Kidney (tissue), 14 donors: ENCODE results near the gene ABLIM3. TPM values are rescaled to one million over a fixed set of nuclear protein-coding genes. Genes with fewer than 3 reads are reported as not detected.
A peak's percentile ranks its signal among the peaks of the same experiment; 100 is the strongest.

Source experiments
- DNase-seq, 5 donors: peaks; one replicate each; pipeline ENCODE4 v3.0.0-alpha.2; 2013 to 2020
- FAIRE-seq: peaks from 2 replicates; lab custom pipeline; 2012; peaks lifted over from hg19 to GRCh38; lab: Jason Lieb, UNC
- H3K27ac ChIP-seq, 2 donors: one replicate each; pipeline ENCODE4 v1.7.0; 2013; ENCODE audit warnings: low read depth in 2 of 2, low read length in 2 of 2, inconsistent platforms in 1 of 2
- H3K27me3 ChIP-seq: one replicate; pipeline ENCODE4 v1.7.1; 2013; ENCODE audit warnings: low read length, inconsistent platforms; ENCODE audit not compliant: control insufficient read depth, insufficient read depth
- H3K36me3 ChIP-seq, 3 donors: one replicate each; pipeline versions ENCODE4 v1.7.0 to v1.7.1; 2013; ENCODE audit warnings: low read length in 3 of 3, control low read depth in 1 of 3, inconsistent platforms in 1 of 3; ENCODE audit not compliant: insufficient read depth in 3 of 3, control insufficient read depth in 2 of 3
- H3K4me1 ChIP-seq, 3 donors: one replicate each; pipeline versions ENCODE4 v1.7.0 to v1.7.1; 2013; ENCODE audit warnings: low read length in 3 of 3, inconsistent platforms in 1 of 3, low read depth in 1 of 3; ENCODE audit not compliant: control insufficient read depth in 2 of 3, insufficient read depth in 2 of 3
- H3K4me3 ChIP-seq, 3 donors: one replicate each; pipeline versions ENCODE4 v1.7.0 to v1.8.1; 2013; ENCODE audit warnings: low read length in 3 of 3, control low read depth in 1 of 3, inconsistent platforms in 1 of 3
- H3K9ac ChIP-seq, 3 donors: one replicate each; pipeline versions ENCODE4 v1.7.0 to v1.7.1; 2013; ENCODE audit warnings: low read length in 3 of 3, control low read depth in 1 of 3, inconsistent platforms in 1 of 3
- H3K9me3 ChIP-seq, 3 donors: one replicate each; pipeline versions ENCODE4 v1.7.0 to v1.7.1; 2013; ENCODE audit warnings: low read length in 3 of 3, control low read depth in 1 of 3, inconsistent platforms in 1 of 3; ENCODE audit not compliant: control insufficient read depth in 2 of 3, insufficient read depth in 1 of 3
- CTCF ChIP-seq: IDR thresholded peaks from 3 replicates; pipeline ENCODE4 v1.5.1; 2012; ENCODE audit warnings: mild to moderate bottlenecking, moderate library complexity, borderline replicate concordance; ENCODE audit not compliant: insufficient read depth; ENCODE audit errors: extremely low read depth
- intact Hi-C: fragments of 100-400 bp; cut with DNase I; formaldehyde crosslinking; loops from one replicate; pipeline ENCODE4 v1.11.1; 2022
- polyA plus RNA-seq: library from polyadenylated mRNA; stranded (reverse); fragments of 350-450 nt; fragmentation: Illumina TruSeq; extraction: RNeasy Lipid Tissue Mini Kit (QIAGEN cat#74804); gene quantifications from one replicate; pipeline ENCODE4 v1.2.3, GENCODE V29; 2014; ENCODE audit warnings: low read depth, low replicate concordance; ENCODE audit not compliant: insufficient read depth
- total RNA-seq: library from RNA; stranded (reverse); fragmentation: NEBNext Ultra II Directional; extraction: Animal tissue kit (Norgen Biotek cat#: 25700); gene quantifications from one replicate; pipeline ENCODE4 v1.2.1, GENCODE V29; 2021
- donor health status: control.
- donor health status: control.
- donor health status: control.
- donor health status: control.
- donor health status: control.
- donor health status: DM: yes; HTN: yes; CAD: no.
- donor health status: Normal renal cell carcinoma (clear cell type).

The ABLIM3 gene
- total and polyA plus RNA-seq, 2 donors from 2014 or later: 20.1 to 21.7 TPM

DNA sequence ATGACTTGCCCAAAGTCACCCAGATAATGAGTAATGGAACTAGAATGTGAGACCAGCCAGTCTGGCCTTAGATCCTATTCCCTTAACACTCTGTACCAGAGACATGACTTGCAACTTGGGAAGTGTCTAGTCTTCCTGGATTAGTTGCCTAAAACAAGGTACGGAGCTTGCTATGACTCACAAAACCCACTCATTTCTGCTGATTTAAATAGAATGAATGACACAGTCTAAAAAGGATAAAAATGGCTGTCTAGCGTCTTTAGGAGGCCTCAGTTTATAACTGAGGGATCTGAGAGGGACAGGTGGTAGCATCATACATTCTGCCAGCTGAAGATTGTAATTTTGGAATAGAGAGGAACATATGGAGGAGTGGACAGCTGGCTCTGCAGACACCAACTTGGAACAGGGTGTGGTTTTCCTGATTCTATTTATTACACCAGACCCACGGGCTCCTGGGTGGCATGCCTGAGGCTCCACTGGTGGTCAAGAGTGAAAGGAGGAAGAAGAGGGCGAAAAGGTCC lies 62.7 kb downstream of the ABLIM3 start:
- DNase-seq (no peak), FAIRE-seq (no peak)
- peaks cover 0 to 11% (median 6%) of the 10 kb centered on the region in 3 donors for H3K4me1 ChIP-seq
- H3K36me3 ChIP-seq: peaks cover 0 to 13% (median 11%) of the 10 kb centered on the region in 3 donors
- no peak for TF ChIP-seq CTCF
- H3K27me3 ChIP-seq: no peaks in the 10 kb centered on the region
- intact Hi-C loops: no loop called here
- no peaks in the 10 kb centered on the region for H3K9me3 ChIP-seq
- no peak overlapping the region for H3K4me3 ChIP-seq
- no peak overlapping the region for H3K9ac ChIP-seq
- no peak overlapping the region for H3K27ac ChIP-seq

DNA sequence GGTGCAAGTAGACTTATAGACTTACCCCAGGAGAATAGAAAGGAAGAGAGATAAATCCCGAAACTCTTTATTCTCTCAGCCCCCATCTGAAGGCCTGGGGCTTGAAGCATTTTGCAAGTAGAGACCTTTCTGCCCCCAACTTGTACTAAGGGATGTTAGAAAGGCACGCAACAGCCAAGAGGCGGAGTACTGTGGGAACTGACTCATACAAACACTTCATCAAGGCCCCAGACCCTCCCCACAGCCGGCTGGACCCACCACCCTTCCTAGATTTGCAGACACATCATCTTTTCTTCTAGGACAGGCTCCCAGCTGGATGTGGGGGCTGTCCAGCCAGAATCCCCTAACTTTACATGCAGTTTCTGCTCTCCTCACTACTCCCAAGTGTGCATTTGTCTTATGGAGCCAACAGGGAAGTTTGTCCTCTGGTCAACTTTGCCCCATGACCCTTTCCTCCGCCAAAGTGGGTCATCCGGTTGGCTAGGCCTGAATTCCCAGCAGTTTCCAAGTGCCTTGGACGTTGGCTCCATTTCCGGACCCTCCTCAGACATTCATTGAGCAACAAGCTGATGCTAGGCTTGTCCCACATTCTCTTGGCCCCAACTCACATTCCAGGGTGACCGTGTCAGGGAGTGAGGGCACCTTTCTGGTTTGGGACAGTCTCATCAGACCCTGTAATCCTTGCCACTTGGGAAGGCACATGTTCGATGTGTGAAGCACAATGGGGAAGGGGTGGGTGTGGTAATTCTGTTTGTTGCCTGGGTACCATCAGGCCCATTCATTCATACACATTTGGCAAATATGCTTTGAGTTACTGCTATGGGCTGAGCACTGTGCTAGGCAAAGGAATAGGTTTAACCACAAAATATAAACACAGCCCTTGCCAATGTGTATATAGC lies 64.6 kb downstream of the ABLIM3 start:
- DNase-seq (peak in 1 of 5 donors; percentile 87), FAIRE-seq (no peak)
- no peak overlapping the region for H3K4me3 ChIP-seq
- H3K27me3 ChIP-seq: no peaks in the 10 kb centered on the region
- intact Hi-C loops: no loop called here
- no peaks in the 10 kb centered on the region for H3K9me3 ChIP-seq
- peak overlapping the region; percentile 55 to 61 for H3K27ac ChIP-seq
- TF ChIP-seq CTCF: no peak
- H3K36me3 ChIP-seq: peaks cover 0 to 15% (median 11%) of the 10 kb centered on the region in 3 donors
- peaks cover 0 to 11% (median 6%) of the 10 kb centered on the region in 3 donors for H3K4me1 ChIP-seq
- H3K9ac ChIP-seq: no peak overlapping the region

GRCh38 chr5:149206524-149207141 lies 65.3 kb downstream of the ABLIM3 start:
- Histone ChIP-seq H3K9me3 (no peaks in the 10 kb centered on the region), H3K4me1 (peaks cover 0 to 11% (median 6%) of the 10 kb centered on the region in 3 donors), H3K4me3 (no peak overlapping the region), H3K27ac (peak overlapping the region in 1 of 2 donors; percentile 55), H3K27me3 (no peaks in the 10 kb centered on the region), H3K9ac (no peak overlapping the region), H3K36me3 (peaks cover 0 to 12% (median 11%) of the 10 kb centered on the region in 3 donors)
- no peak for TF ChIP-seq CTCF
- intact Hi-C loops: no loop called here
- FAIRE-seq: no peak
- DNase-seq: no peak
